ENCODE measurements around the gene ZNF618. TPM values are rescaled to one million over a fixed set of nuclear protein-coding genes. Genes with fewer than 3 reads are reported as not detected.

ZNF618 gene
- total RNA-seq, 4 donors from 2014 or later, result 0.26 to 1.2 (median 1.0) TPM

DNA sequence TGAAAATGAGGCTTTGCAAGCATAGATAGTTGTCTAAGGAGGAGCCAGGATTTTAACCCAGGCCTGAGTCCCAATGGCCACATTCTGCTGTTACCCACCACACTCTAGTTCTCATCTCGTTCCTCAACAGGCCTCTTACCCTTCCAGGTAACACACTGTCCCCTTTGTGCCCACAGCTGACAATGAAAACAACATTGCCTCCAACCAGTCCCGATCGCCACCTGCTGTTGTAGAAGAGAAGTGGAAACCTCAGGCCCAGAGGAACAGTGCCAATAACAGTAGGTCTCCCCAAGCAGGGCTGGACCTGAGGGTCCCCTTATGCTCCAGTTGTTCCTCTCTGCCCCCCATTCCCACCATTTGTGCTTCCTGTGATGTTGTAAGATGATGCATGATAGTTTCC is 171.6 kb downstream of the ZNF618 start:
- TF ChIP-seq POLR2A (IDR thresholded peaks at IDR 0.05), result no peak
- intact Hi-C loops (cut with DNase I; ENCODE audit: low total_unique reads) (no loop called here), in situ Hi-C loops (cut with MboI; ENCODE audit: low sequenced_read_pairs in 4 of 4) (loop anchor here in 2 of 4 donors (25.0 kb wide), 2 partner anchors 235 to 360 kb away; no protein-coding TSS in a partner anchor)
- H3K27ac ChIP-seq, result no peak overlapping the region
- H3K4me3 ChIP-seq, result no peak overlapping the region
- H3K27me3 ChIP-seq, result no peaks in the 10 kb centered on the region
- no peak for DNase-seq
- H3K9me3 ChIP-seq, result no peaks in the 10 kb centered on the region
- H3K4me1 ChIP-seq, result no peaks in the 10 kb centered on the region
- ATAC-seq, result no peak
- H3K36me3 ChIP-seq, result no peaks in the 10 kb centered on the region

DNA sequence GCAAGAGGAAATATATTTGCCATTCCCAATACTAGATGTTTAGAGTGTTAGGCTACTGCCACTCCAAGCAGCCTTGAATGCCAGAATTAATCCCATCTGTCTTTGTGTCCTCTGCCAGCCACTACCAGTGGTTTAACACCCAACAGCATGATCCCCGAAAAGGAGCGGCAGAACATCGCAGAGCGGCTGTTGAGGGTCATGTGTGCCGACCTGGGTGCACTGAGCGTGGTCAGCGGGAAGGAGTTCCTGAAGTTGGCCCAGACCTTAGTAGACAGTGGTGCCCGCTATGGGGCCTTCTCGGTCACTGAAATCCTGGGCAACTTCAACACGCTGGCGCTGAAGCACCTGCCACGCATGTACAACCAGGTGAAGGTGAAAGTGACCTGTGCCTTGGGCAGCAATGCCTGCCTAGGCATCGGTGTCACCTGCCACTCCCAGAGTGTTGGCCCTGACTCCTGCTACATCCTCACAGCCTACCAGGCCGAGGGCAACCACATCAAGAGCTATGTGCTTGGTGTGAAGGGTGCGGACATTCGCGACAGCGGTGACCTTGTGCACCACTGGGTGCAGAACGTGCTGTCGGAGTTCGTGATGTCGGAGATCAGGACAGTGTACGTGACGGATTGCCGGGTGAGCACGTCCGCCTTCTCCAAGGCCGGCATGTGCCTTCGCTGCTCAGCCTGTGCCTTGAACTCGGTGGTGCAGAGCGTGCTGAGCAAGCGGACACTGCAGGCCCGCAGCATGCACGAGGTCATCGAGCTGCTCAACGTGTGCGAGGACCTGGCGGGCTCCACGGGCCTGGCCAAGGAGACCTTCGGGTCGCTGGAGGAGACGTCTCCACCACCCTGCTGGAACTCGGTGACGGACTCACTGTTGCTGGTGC is 172.7 kb downstream of the ZNF618 start:
- H3K4me1 ChIP-seq, result no peaks in the 10 kb centered on the region
- in situ Hi-C loops (cut with MboI; ENCODE audit: low sequenced_read_pairs in 4 of 4) (loop anchor here in 2 of 4 donors (25.0 kb wide), 2 partner anchors 236 to 361 kb away; no protein-coding TSS in a partner anchor), intact Hi-C loops (cut with DNase I; ENCODE audit: low total_unique reads) (no loop called here)
- no peak overlapping the region for H3K4me3 ChIP-seq
- DNase-seq (no peak), ATAC-seq (no peak)
- no peak for TF ChIP-seq CTCF (IDR thresholded peaks at IDR 0.05 in 4 of 5, conservative IDR thresholded peaks at IDR 0.05 in 1 of 5)
- TF ChIP-seq POLR2A (IDR thresholded peaks at IDR 0.05), result no peak
- no peaks in the 10 kb centered on the region for H3K27me3 ChIP-seq
- no peak overlapping the region for H3K27ac ChIP-seq
- no peaks in the 10 kb centered on the region for H3K36me3 ChIP-seq
- H3K9me3 ChIP-seq, result no peaks in the 10 kb centered on the region

DNA sequence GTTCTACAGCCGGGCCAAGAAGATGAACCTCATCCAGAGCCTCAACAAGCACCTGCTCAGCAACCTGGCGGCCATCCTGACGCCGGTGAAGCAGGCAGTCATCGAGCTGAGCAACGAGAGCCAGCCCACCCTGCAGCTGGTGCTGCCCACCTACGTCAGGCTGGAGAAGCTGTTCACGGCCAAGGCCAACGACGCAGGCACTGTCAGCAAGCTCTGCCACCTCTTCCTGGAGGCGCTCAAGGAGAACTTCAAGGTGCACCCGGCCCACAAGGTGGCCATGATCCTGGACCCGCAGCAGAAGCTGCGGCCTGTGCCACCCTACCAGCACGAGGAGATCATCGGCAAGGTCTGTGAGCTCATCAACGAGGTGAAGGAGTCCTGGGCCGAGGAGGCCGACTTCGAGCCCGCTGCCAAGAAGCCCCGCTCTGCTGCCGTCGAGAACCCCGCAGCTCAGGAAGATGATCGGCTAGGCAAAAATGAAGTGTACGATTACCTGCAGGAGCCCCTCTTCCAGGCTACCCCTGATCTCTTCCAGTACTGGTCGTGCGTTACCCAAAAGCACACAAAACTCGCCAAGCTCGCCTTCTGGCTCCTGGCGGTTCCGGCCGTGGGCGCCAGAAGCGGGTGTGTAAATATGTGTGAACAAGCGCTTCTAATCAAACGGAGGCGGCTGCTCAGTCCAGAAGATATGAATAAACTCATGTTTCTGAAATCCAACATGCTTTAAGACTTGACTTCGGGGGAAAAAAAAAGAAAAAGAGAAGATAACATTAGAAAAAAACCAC is 173.5 kb downstream of the ZNF618 start:
- DNase-seq, result no peak

DNA sequence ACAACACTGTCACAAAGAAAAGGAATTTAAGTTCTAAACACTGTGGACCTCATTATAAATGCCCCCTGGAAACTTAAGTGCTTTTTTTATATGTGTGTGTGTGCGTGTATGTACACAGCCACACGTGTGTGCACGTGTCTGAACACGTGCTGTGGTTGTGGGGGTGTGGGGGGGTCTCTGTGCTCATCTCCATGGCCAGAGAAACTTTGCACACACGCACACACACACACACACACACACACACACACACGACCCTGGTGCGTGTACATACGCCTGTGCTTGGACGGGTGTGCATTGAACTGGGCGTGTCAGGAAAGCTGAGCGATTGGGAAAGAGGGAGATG is 174.1 kb downstream of the ZNF618 start:
- H3K9me3 ChIP-seq, result no peaks in the 10 kb centered on the region
- H3K4me3 ChIP-seq, result no peak overlapping the region
- H3K27ac ChIP-seq, result no peak overlapping the region
- H3K36me3 ChIP-seq, result no peaks in the 10 kb centered on the region
- in situ Hi-C loops (cut with MboI; ENCODE audit: low sequenced_read_pairs in 4 of 4) (no loop called here), intact Hi-C loops (cut with DNase I; ENCODE audit: low total_unique reads) (no loop called here)
- TF ChIP-seq CTCF (IDR thresholded peaks at IDR 0.05 in 4 of 5, conservative IDR thresholded peaks at IDR 0.05 in 1 of 5) (no peak), POLR2A (IDR thresholded peaks at IDR 0.05) (no peak)
- no peak for DNase-seq
- ATAC-seq, result no peak
- no peaks in the 10 kb centered on the region for H3K4me1 ChIP-seq
- H3K27me3 ChIP-seq, result no peaks in the 10 kb centered on the region

More for the DNA sequence above, 173.5 kb downstream of the ZNF618 start:
- Histone ChIP-seq H3K27me3 (no peaks in the 10 kb centered on the region), H3K4me1 (no peaks in the 10 kb centered on the region), H3K4me3 (no peak overlapping the region), H3K27ac (no peak overlapping the region), H3K36me3 (no peaks in the 10 kb centered on the region), H3K9me3 (no peaks in the 10 kb centered on the region)
- ATAC-seq, result no peak
- intact Hi-C loops (cut with DNase I; ENCODE audit: low total_unique reads) (no loop called here), in situ Hi-C loops (cut with MboI; ENCODE audit: low sequenced_read_pairs in 4 of 4) (loop anchor here in 2 of 4 donors (25.0 kb wide), 2 partner anchors 237 to 362 kb away; no protein-coding TSS in a partner anchor)
- TF ChIP-seq POLR2A (IDR thresholded peaks at IDR 0.05) (no peak), CTCF (IDR thresholded peaks at IDR 0.05 in 4 of 5, conservative IDR thresholded peaks at IDR 0.05 in 1 of 5) (no peak)

DNA sequence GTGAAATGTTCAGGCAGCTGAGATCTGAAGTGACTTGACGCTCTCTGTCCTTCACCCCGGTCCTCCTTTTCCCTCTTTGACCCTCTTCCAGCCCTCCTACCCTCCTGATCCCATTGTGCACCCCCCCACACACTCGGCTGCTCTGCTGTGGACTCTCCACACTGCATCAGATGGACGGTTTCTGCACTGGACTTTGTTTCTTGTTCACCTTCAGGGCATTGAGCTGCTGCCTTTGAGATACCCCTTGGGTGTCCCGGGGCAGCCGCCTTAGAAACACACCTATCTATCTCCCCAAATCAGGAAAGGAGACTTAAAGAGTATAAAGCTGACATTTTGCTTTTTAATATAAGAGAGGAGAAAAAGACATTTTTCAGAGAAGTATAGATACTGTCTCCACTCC is 174.5 kb downstream of the ZNF618 start:
- Histone ChIP-seq H3K4me1 (no peaks in the 10 kb centered on the region), H3K9me3 (no peaks in the 10 kb centered on the region), H3K4me3 (no peak overlapping the region), H3K36me3 (no peaks in the 10 kb centered on the region), H3K27me3 (no peaks in the 10 kb centered on the region), H3K27ac (no peak overlapping the region)
- ATAC-seq, result no peak
- intact Hi-C loops (cut with DNase I; ENCODE audit: low total_unique reads) (no loop called here), in situ Hi-C loops (cut with MboI; ENCODE audit: low sequenced_read_pairs in 4 of 4) (no loop called here)
- TF ChIP-seq CTCF (IDR thresholded peaks at IDR 0.05 in 4 of 5, conservative IDR thresholded peaks at IDR 0.05 in 1 of 5), result no peak
- no peak for TF ChIP-seq POLR2A (IDR thresholded peaks at IDR 0.05)
- no peak for DNase-seq
